Measurements from ENCODE around the gene RMRP.

The RMRP gene

DNA sequence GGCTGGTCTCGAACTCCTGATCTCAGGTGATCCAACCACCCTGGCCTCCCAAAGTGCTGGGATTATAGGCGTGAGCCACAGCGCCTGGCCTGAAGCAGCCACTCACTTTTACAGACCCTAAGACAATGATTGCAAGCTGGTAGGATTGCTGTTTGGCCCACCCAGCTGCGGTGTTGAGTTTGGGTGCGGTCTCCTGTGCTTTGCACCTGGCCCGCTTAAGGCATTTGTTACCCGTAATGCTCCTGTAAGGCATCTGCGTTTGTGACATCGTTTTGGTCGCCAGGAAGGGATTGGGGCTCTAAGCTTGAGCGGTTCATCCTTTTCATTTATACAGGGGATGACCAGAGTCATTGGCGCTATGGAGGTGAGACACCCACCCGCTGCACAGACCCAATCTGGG lies 17.4 kb upstream of the RMRP start:
- peak overlapping the region; percentile 59 for H3K4me3 ChIP-seq (ENCODE audit: low read depth, low read length)
- no peak for DNase-seq (ENCODE audit: low read depth)
- TF ChIP-seq, protein P1, sequence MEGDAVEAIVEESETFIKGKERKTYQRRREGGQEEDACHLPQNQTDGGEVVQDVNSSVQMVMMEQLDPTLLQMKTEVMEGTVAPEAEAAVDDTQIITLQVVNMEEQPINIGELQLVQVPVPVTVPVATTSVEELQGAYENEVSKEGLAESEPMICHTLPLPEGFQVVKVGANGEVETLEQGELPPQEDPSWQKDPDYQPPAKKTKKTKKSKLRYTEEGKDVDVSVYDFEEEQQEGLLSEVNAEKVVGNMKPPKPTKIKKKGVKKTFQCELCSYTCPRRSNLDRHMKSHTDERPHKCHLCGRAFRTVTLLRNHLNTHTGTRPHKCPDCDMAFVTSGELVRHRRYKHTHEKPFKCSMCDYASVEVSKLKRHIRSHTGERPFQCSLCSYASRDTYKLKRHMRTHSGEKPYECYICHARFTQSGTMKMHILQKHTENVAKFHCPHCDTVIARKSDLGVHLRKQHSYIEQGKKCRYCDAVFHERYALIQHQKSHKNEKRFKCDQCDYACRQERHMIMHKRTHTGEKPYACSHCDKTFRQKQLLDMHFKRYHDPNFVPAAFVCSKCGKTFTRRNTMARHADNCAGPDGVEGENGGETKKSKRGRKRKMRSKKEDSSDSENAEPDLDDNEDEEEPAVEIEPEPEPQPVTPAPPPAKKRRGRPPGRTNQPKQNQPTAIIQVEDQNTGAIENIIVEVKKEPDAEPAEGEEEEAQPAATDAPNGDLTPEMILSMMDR (conservative IDR thresholded peaks at IDR 0.05; ENCODE audit: low read depth, low read length) = no peak

DNA sequence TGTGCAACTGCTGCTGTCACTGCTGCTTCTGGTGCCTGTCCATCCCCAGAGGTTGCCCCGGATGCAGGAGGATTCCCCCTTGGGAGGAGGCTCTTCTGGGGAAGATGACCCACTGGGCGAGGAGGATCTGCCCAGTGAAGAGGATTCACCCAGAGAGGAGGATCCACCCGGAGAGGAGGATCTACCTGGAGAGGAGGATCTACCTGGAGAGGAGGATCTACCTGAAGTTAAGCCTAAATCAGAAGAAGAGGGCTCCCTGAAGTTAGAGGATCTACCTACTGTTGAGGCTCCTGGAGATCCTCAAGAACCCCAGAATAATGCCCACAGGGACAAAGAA lies 16.2 kb upstream of the RMRP start:
- H3K4me3 ChIP-seq (ENCODE audit: low read depth, low read length) = no peak overlapping the region

DNA sequence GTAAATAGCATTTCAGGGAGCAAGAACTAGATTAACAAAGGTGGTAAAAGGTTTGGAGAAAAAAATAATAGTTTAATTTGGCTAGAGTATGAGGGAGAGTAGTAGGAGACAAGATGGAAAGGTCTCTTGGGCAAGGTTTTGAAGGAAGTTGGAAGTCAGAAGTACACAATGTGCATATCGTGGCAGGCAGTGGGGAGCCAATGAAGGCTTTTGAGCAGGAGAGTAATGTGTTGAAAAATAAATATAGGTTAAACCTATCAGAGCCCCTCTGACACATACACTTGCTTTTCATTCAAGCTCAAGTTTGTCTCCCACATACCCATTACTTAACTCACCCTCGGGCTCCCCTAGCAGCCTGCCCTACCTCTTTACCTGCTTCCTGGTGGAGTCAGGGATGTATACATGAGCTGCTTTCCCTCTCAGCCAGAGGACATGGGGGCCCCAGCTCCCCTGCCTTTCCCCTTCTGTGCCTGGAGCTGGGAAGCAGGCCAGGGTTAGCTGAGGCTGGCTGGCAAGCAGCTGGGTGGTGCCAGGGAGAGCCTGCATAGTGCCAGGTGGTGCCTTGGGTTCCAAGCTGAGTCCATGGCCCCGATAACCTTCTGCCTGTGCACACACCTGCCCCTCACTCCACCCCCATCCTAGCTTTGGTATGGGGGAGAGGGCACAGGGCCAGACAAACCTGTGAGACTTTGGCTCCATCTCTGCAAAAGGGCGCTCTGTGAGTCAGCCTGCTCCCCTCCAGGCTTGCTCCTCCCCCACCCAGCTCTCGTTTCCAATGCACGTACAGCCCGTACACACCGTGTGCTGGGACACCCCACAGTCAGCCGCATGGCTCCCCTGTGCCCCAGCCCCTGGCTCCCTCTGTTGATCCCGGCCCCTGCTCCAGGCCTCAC lies 15.6 kb upstream of the RMRP start, which contains the start of gene CA9:
TSS of gene CA9 (plus strand) at position 797 of the 893 bp plus-strand sequence. CDS start at position 829, 32 bp downstream.
- no peak for DNase-seq (ENCODE audit: low read depth)
- TF ChIP-seq, protein P1 (conservative IDR thresholded peaks at IDR 0.05; ENCODE audit: low read depth, low read length) = no peak
- no peak within 1 kb of the TSS for H3K4me3 ChIP-seq (ENCODE audit: low read depth, low read length)

More for the DNA sequence above, 16.2 kb upstream of the RMRP start:
- TF ChIP-seq, protein P1 (conservative IDR thresholded peaks at IDR 0.05; ENCODE audit: low read depth, low read length) = no peak
- no peak for DNase-seq (ENCODE audit: low read depth)

GRCh38 chr9:35669331-35670145 lies 11.7 kb upstream of the RMRP start:
- no peak overlapping the region for H3K4me3 ChIP-seq (ENCODE audit: low read depth, low read length)
- TF ChIP-seq, protein P1 (conservative IDR thresholded peaks at IDR 0.05; ENCODE audit: low read depth, low read length) = no peak
- DNase-seq (ENCODE audit: low read depth) = peak; percentile 83

DNA sequence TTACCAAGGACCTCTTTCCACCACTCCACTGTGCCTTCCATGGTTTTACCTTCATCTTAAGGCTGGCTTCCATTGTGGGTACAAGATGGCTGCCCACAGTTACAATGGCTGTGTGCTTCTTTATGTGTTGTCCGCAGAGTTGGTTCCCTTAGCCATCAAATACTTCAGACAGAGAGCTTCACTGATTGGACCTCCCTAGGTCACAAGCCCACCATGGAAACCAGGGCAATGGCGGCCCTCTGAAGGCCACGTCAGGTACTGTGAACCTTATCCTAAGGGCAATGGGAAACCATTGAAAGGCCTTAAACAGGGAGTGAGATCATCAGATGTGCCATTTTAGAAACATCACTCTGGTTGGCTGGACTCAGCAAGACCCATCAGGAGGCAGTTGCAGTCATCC lies 10.1 kb upstream of the RMRP start:
- TF ChIP-seq, protein P1 (conservative IDR thresholded peaks at IDR 0.05; ENCODE audit: low read depth, low read length) = no peak
- no peak overlapping the region for H3K4me3 ChIP-seq (ENCODE audit: low read depth, low read length)

GRCh38 chr9:35666549-35666948 lies 8.7 kb upstream of the RMRP start:
- no peak for DNase-seq (ENCODE audit: low read depth)
- H3K4me3 ChIP-seq (ENCODE audit: low read depth, low read length) = no peak overlapping the region
- TF ChIP-seq, protein P1 (conservative IDR thresholded peaks at IDR 0.05; ENCODE audit: low read depth, low read length) = no peak

More for the DNA sequence above, 10.1 kb upstream of the RMRP start:
- DNase-seq (ENCODE audit: low read depth) = no peak
